ENCODE measurements around the gene IPPK. TPM values are rescaled to one million over a fixed set of nuclear protein-coding genes. Genes with fewer than 3 reads are reported as not detected.

Gene IPPK
- total RNA-seq, 4 donors from 2014 or later, result 7.2 to 14.1 (median 8.9) TPM

- Histone ChIP-seq H3K36me3 (peaks cover 0 to 97% of the 10 kb centered on the region in 2 donors), H3K9me3 (peaks cover 0 to 11% (median 0%) of the 10 kb centered on the region in 3 donors), H3K27me3 (no peaks in the 10 kb centered on the region), H3K4me1 (peaks cover 0 to under 1% (median 0%) of the 10 kb centered on the region in 3 donors), H3K27ac (no peak overlapping the region), H3K4me3 (no peak overlapping the region)
- 96 to 100% methylated on average over 4 of the region's 4 CpGs for WGBS, 2 donors (ENCODE audit: low coverage in 1 of 2)
- no peak for ATAC-seq
- no peak for TF ChIP-seq CTCF (IDR thresholded peaks at IDR 0.05)
- no peak for TF ChIP-seq EP300 (IDR thresholded peaks at IDR 0.05)
- TF ChIP-seq POLR2AphosphoS5 (IDR thresholded peaks at IDR 0.05), result no peak
- no peak for TF ChIP-seq POLR2A (IDR thresholded peaks at IDR 0.05)
Observed at GRCh38 chr9:92645041-92645440, 24.9 kb downstream of the IPPK start.

GRCh38 chr9:92644278-92644677 lies 25.7 kb downstream of the IPPK start:
- 85 to 92% methylated on average over 7 of the region's 7 CpGs for WGBS, 2 donors (ENCODE audit: low coverage in 1 of 2)
- Histone ChIP-seq H3K27ac (no peak overlapping the region), H3K36me3 (peaks cover 0 to 100% of the 10 kb centered on the region in 2 donors), H3K4me3 (no peak overlapping the region), H3K9me3 (peaks cover 0 to 11% (median 0%) of the 10 kb centered on the region in 3 donors), H3K27me3 (no peaks in the 10 kb centered on the region), H3K4me1 (no peaks in the 10 kb centered on the region)
- TF ChIP-seq EP300 (IDR thresholded peaks at IDR 0.05), result no peak
- no peak for TF ChIP-seq POLR2AphosphoS5 (IDR thresholded peaks at IDR 0.05)
- no peak for TF ChIP-seq CTCF (IDR thresholded peaks at IDR 0.05)
- no peak for TF ChIP-seq POLR2A (IDR thresholded peaks at IDR 0.05)
- no peak for ATAC-seq

GRCh38 chr9:92642564-92642963 lies 27.4 kb downstream of the IPPK start:
- no peak for ATAC-seq
- 93 to 100% methylated on average over 1 to 3 of the region's 7 CpGs for WGBS, 2 donors (ENCODE audit: low coverage in 1 of 2)
- no peaks in the 10 kb centered on the region for H3K4me1 ChIP-seq
- H3K4me3 ChIP-seq, result no peak overlapping the region
- H3K27ac ChIP-seq, result no peak overlapping the region
- TF ChIP-seq CTCF (IDR thresholded peaks at IDR 0.05) (no peak), EP300 (IDR thresholded peaks at IDR 0.05) (no peak), POLR2A (IDR thresholded peaks at IDR 0.05) (no peak), POLR2AphosphoS5 (IDR thresholded peaks at IDR 0.05) (no peak)
- no peaks in the 10 kb centered on the region for H3K27me3 ChIP-seq
- peaks cover 0 to 11% (median 0%) of the 10 kb centered on the region in 3 donors for H3K9me3 ChIP-seq
- H3K36me3 ChIP-seq, result peaks cover 0 to 100% of the 10 kb centered on the region in 2 donors

GRCh38 chr9:92642041-92642451 lies 27.9 kb downstream of the IPPK start:
- Histone ChIP-seq H3K9me3 (peaks cover 0 to 11% (median 0%) of the 10 kb centered on the region in 3 donors), H3K4me3 (no peak overlapping the region), H3K27ac (no peak overlapping the region), H3K36me3 (peaks cover 0 to 100% of the 10 kb centered on the region in 2 donors), H3K27me3 (no peaks in the 10 kb centered on the region), H3K4me1 (no peaks in the 10 kb centered on the region)
- ATAC-seq, result no peak
- no peak for TF ChIP-seq POLR2A (IDR thresholded peaks at IDR 0.05)
- TF ChIP-seq CTCF (IDR thresholded peaks at IDR 0.05), result no peak
- no peak for TF ChIP-seq POLR2AphosphoS5 (IDR thresholded peaks at IDR 0.05)
- TF ChIP-seq EP300 (IDR thresholded peaks at IDR 0.05), result no peak
- 67 to 69% methylated on average over 1 to 2 of the region's 8 CpGs for WGBS, 2 donors (ENCODE audit: low coverage in 1 of 2)

- Histone ChIP-seq H3K27ac (no peak overlapping the region), H3K36me3 (peaks cover 0 to 100% of the 10 kb centered on the region in 2 donors), H3K4me1 (no peaks in the 10 kb centered on the region), H3K27me3 (no peaks in the 10 kb centered on the region), H3K4me3 (no peak overlapping the region), H3K9me3 (peaks cover 0 to 11% (median 0%) of the 10 kb centered on the region in 3 donors)
- TF ChIP-seq POLR2AphosphoS5 (IDR thresholded peaks at IDR 0.05) (no peak), CTCF (IDR thresholded peaks at IDR 0.05) (no peak), POLR2A (IDR thresholded peaks at IDR 0.05) (no peak), EP300 (IDR thresholded peaks at IDR 0.05) (no peak)
- 73 to 91% methylated on average over 5 to 8 of the region's 20 CpGs for WGBS, 2 donors (ENCODE audit: low coverage in 1 of 2)
- ATAC-seq, result no peak
Observed at GRCh38 chr9:92641092-92641809, 28.7 kb downstream of the IPPK start.

Measured in gastroesophageal sphincter (tissue), 4 donors.